ENCODE data around the gene SSU72. TPM values are rescaled to one million over a fixed set of nuclear protein-coding genes. Genes with fewer than 3 reads are reported as not detected.
A peak's percentile ranks its signal among the peaks of the same experiment; 100 is the strongest.

The SSU72 gene
- total and polyA plus RNA-seq, 8 donors: 45.7 to 215 (median 92.1) TPM

DNA sequence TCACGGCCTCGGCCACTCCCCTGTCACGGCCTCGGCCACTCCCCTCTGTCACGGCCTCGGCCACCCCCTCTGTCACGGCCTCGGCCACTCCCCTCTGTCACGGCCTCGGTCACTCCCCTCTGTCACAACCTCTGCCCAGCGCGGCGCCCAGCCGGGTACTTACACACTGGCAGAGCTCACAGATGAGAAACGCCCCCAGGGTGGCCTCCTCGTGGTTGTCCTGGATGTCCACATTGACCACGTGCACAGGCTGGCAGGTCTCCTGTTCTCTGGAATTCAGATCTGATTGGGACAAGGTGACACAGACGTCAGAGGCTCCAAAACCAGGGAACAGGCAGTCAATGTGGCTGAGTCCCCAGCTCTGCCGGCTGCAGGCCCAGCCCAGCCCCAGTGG is 31.0 kb downstream of the SSU72 start:
- peak; percentile 67 to 81 for DNase-seq
- H3K27ac ChIP-seq: peak overlapping the region in 2 of 5 donors; percentile 33 to 38
- WGBS, 5 donors: 27 to 70% (median 51%) methylated on average over 14 to 19 of the region's 19 CpGs
- TF ChIP-seq, protein P1, sequence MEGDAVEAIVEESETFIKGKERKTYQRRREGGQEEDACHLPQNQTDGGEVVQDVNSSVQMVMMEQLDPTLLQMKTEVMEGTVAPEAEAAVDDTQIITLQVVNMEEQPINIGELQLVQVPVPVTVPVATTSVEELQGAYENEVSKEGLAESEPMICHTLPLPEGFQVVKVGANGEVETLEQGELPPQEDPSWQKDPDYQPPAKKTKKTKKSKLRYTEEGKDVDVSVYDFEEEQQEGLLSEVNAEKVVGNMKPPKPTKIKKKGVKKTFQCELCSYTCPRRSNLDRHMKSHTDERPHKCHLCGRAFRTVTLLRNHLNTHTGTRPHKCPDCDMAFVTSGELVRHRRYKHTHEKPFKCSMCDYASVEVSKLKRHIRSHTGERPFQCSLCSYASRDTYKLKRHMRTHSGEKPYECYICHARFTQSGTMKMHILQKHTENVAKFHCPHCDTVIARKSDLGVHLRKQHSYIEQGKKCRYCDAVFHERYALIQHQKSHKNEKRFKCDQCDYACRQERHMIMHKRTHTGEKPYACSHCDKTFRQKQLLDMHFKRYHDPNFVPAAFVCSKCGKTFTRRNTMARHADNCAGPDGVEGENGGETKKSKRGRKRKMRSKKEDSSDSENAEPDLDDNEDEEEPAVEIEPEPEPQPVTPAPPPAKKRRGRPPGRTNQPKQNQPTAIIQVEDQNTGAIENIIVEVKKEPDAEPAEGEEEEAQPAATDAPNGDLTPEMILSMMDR (IDR thresholded peaks at IDR 0.05): no peak
- TF ChIP-seq EP300 (IDR thresholded peaks at IDR 0.05): no peak
- TF ChIP-seq POLR2A (IDR thresholded peaks at IDR 0.05): no peak
- TF ChIP-seq POLR2AphosphoS5 (IDR thresholded peaks at IDR 0.05): no peak
- no peak overlapping the region for H3K4me3 ChIP-seq
- H3K27me3 ChIP-seq: peaks cover 0 to 21% (median 5%) of the 10 kb centered on the region in 3 donors
- intact Hi-C loops (cut with DNase I; ENCODE audit: low total_unique reads): no loop called here
- H3K36me3 ChIP-seq: peaks cover 15 to 45% (median 32%) of the 10 kb centered on the region in 4 donors
- H3K9me3 ChIP-seq: no peaks in the 10 kb centered on the region
- peaks cover 8 to 54% (median 41%) of the 10 kb centered on the region in 4 donors for H3K4me1 ChIP-seq

DNA sequence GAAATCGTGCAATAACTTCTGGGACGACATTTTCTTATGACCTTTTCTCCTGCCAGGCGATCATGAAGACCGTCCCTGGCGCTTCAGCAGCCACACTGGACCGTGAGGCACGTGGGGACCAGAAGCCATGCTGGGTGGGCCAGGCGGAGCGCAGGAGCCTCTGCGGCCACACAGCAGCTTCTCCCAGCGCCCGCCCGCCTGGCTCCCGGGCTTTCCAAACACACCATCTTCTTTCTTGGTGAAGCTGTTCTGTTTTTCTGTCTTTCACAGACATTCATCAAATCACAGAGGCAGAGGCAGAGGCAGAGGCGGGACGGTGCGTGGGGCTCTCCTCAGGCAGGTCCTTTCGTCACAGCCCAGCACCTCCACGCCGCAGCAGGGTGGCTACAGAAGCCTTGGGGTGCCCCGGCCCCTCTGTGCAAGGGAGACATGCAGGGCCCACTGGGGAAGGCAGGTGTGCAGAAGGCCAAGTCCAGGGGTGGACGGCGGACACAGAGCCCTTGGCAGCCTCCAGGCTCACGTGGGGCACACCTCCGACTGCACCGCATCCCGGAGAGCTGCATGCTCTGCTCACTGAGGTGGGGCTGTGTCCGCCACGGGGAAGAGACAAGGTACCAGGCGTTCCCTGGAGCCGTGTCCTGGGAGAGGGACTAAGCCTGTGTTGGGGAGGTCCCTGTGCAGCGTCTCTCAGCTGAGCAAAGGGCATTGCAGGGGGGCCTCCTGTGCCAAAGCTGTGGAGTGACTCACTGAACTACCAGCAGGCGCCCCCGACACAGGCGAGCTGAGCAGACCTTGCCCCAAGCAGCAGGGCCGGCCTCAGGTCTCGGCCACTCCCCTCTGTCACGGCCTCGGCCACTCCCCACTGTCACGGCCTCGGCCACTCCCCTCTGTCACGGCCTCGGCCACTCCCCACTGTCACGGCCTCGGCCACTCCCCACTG is 31.6 kb downstream of the SSU72 start:
- Histone ChIP-seq H3K36me3 (peaks cover 15 to 52% (median 30%) of the 10 kb centered on the region in 4 donors), H3K9me3 (no peaks in the 10 kb centered on the region), H3K27ac (peak overlapping the region in 2 of 5 donors; percentile 33 to 38), H3K4me1 (peaks cover 8 to 61% (median 42%) of the 10 kb centered on the region in 4 donors), H3K27me3 (peaks cover 0 to 21% (median 5%) of the 10 kb centered on the region in 3 donors), H3K4me3 (no peak overlapping the region)
- DNase-seq: peak in 1 of 2 donors; percentile 64
- WGBS, 5 donors: 74 to 86% (median 77%) methylated on average over 38 to 45 of the region's 45 CpGs
- TF ChIP-seq EP300 (IDR thresholded peaks at IDR 0.05) (no peak), POLR2AphosphoS5 (IDR thresholded peaks at IDR 0.05) (no peak), POLR2A (IDR thresholded peaks at IDR 0.05) (no peak)
- TF ChIP-seq, protein P1 (IDR thresholded peaks at IDR 0.05): no peak
- intact Hi-C loops (cut with DNase I; ENCODE audit: low total_unique reads): no loop called here

DNA sequence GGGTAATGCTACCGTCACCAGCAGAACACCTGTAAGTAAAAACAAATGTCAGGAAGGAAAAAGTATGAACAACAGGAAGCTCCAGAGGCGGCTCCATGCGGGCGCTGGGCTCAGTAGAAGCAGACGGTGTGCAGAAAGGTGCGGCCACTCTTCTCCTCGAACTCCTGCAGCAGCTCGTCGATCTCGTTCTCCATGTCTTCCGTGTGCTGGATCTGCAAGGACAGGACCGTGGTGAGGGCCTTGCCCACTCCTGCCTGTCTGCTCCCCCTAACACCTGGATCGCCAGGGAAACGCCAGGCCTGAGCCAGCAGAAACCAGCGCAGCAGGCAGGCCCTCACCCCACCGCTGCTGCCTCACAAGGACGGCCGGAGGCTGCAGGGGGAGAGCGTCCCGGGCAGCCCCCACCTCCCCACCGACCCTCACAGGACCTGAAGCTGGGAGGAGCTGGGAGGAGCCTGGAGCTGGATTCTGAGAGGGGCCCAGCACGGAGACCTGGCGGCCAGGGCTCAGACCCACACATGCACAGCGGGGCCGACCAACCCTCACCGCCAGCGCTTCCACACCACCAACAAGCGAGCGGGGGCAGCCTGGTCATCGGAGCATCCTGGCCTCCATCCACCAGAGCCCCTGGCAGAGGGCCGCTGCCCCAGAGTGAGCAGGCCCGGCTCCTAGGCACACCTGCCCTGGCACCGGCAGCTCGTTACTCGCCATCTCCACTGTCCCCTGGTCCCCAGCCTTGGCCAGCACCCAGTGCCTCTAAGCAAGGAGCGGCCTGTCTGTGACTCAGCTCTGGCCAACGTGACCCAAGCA is 32.5 kb downstream of the SSU72 start:
- TF ChIP-seq, protein P1 (IDR thresholded peaks at IDR 0.05): no peak
- TF ChIP-seq POLR2A (IDR thresholded peaks at IDR 0.05): no peak
- TF ChIP-seq POLR2AphosphoS5 (IDR thresholded peaks at IDR 0.05): no peak
- 84 to 91% (median 90%) methylated on average over 33 to 37 of the region's 37 CpGs for WGBS, 5 donors
- H3K27ac ChIP-seq: no peak overlapping the region
- no peaks in the 10 kb centered on the region for H3K9me3 ChIP-seq
- H3K4me1 ChIP-seq: peaks cover 8 to 62% (median 42%) of the 10 kb centered on the region in 4 donors
- H3K27me3 ChIP-seq: peaks cover 0 to 21% (median 5%) of the 10 kb centered on the region in 3 donors
- no peak overlapping the region for H3K4me3 ChIP-seq
- no peak for DNase-seq
- peaks cover 15 to 43% (median 30%) of the 10 kb centered on the region in 4 donors for H3K36me3 ChIP-seq
- intact Hi-C loops (cut with DNase I; ENCODE audit: low total_unique reads): no loop called here

Data from stomach (tissue), 9 donors.